IMR-90 (cell line): ENCODE results near the gene ZFPM1. TPM values are rescaled to one million over a fixed set of nuclear protein-coding genes. Genes with fewer than 3 reads are reported as not detected.

Experiments
- ATAC-seq: fragments of 200-7000 bp; cut with Tn5 transposase; 2 replicates; pipeline ENCODE4 v1.9.1; 2020; ENCODE audit warnings: low read depth, mild to moderate bottlenecking, moderate library complexity
- BruUV-seq: library from RNA; stranded (reverse); fragments of 400-500 nt; replicated peaks from 2 replicates; lab custom pipeline; 2021; lab: Mats Ljungman, UMichigan
- CTCF ChIA-PET: fragments of 300-600 bp; formaldehyde crosslinking; extraction: SDS; loops from one replicate; lab custom pipeline; 2021; ENCODE audit warnings: antibody characterized with exemption; lab: Yijun Ruan, JAX
- POLR2A ChIA-PET: fragments of 300-600 bp; sonication (Branson Sonifier 250); formaldehyde crosslinking; loops from one replicate; lab custom pipeline; 2022; ENCODE audit warnings: antibody characterized with exemption; ENCODE audit not compliant: unreplicated experiment; lab: Charles Lee
- DNase-seq: peaks from one replicate; pipeline ENCODE4 v3.0.0; 2013
- H2AFZ ChIP-seq: replicated peaks from 2 replicates; pipeline ENCODE3; 2013; ENCODE audit warnings: low read length, mild to moderate bottlenecking; ENCODE audit not compliant: poor library complexity
- H2AK5ac ChIP-seq: 2 replicates; pipeline ENCODE4 v1.6.1; 2013; ENCODE audit warnings: low read depth, low read length, inconsistent platforms
- H2AK9ac ChIP-seq: replicated peaks from 2 replicates; pipeline ENCODE3; 2013; ENCODE audit warnings: mild to moderate bottlenecking, low read depth, low read length, moderate library complexity; ENCODE audit not compliant: poor library complexity
- H2BK120ac ChIP-seq: 2 replicates; pipeline ENCODE4 v1.6.1; 2013; ENCODE audit warnings: low read depth, low read length, inconsistent platforms
- H2BK15ac ChIP-seq: 3 replicates; pipeline ENCODE4 v1.6.1; 2013; ENCODE audit warnings: low read depth, low read length, inconsistent platforms
- H2BK20ac ChIP-seq: 2 replicates; pipeline ENCODE4 v1.6.1; 2013; ENCODE audit warnings: low read depth, mild to moderate bottlenecking, inconsistent platforms, low read length, moderate library complexity
- H2BK5ac ChIP-seq: 2 replicates; pipeline ENCODE4 v1.6.1; 2013; ENCODE audit warnings: mild to moderate bottlenecking, low read depth, low read length, inconsistent platforms; ENCODE audit not compliant: poor library complexity, severe bottlenecking
- H3K14ac ChIP-seq: replicated peaks from 2 replicates; pipeline ENCODE4 v1.6.1; 2013; ENCODE audit warnings: low read depth, low read length, inconsistent platforms
- H3K18ac ChIP-seq: 2 replicates; pipeline ENCODE4 v1.6.1; 2013; ENCODE audit warnings: low read depth, low read length, control low read depth
- H3K23ac ChIP-seq: 2 replicates; pipeline ENCODE4 v1.6.1; 2013; ENCODE audit warnings: low read depth, low read length, inconsistent platforms
- H3K27ac ChIP-seq: 2 replicates; pipeline ENCODE4 v1.5.1; 2013; ENCODE audit warnings: mild to moderate bottlenecking, control low read depth, low read length; ENCODE audit not compliant: insufficient read depth
- H3K27me3 ChIP-seq: 2 replicates; pipeline ENCODE4 v1.6.1; 2013; ENCODE audit warnings: low read length; ENCODE audit not compliant: control insufficient read depth, insufficient read depth
- H3K36me3 ChIP-seq: 2 replicates; pipeline ENCODE4 v1.6.1; 2013; ENCODE audit warnings: low read length, mixed read lengths; ENCODE audit not compliant: control insufficient read depth, insufficient read depth
- H3K4ac ChIP-seq: 2 replicates; pipeline ENCODE4 v1.6.1; 2013; ENCODE audit warnings: low read depth, low read length, inconsistent platforms
- H3K4me1 ChIP-seq: 2 replicates; pipeline ENCODE4 v1.6.1; 2013; ENCODE audit warnings: low read length, mixed read lengths; ENCODE audit not compliant: control insufficient read depth, insufficient read depth
- H3K4me2 ChIP-seq: 2 replicates; pipeline ENCODE4 v1.6.1; 2013; ENCODE audit warnings: low read depth, mild to moderate bottlenecking, control low read depth, low read length, moderate library complexity
- H3K4me3 ChIP-seq: 2 replicates; pipeline ENCODE4 v1.5.1; 2013; ENCODE audit warnings: low read depth, mild to moderate bottlenecking, control low read depth, low read length, moderate library complexity; ENCODE audit not compliant: insufficient read depth
- H3K56ac ChIP-seq: 2 replicates; pipeline ENCODE4 v1.6.1; 2013; ENCODE audit warnings: low read length, inconsistent platforms; ENCODE audit not compliant: insufficient read depth; ENCODE audit errors: extremely low read depth
- H3K79me1 ChIP-seq, 2 experiments: 2 replicates each; pipeline ENCODE4 v1.6.1; 2013; ENCODE audit warnings: low read length in 2 of 2, inconsistent platforms in 1 of 2, low read depth in 1 of 2
- H3K9ac ChIP-seq: 2 replicates; pipeline ENCODE4 v1.6.1; 2013; ENCODE audit warnings: low read depth, low read length, control low read depth
- H3K9me1 ChIP-seq: 2 replicates; pipeline ENCODE4 v1.6.1; 2013; ENCODE audit warnings: low read length, inconsistent platforms; ENCODE audit not compliant: insufficient read depth
- H3K9me3 ChIP-seq: 2 replicates; pipeline ENCODE4 v1.6.1; 2013; ENCODE audit warnings: low read length; ENCODE audit not compliant: control insufficient read depth, insufficient read depth
- H4K20me1 ChIP-seq: 2 replicates; pipeline ENCODE4 v1.6.1; 2013; ENCODE audit warnings: low read length, inconsistent platforms; ENCODE audit not compliant: insufficient read depth
- H4K5ac ChIP-seq: 2 replicates; pipeline ENCODE4 v1.6.1; 2013; ENCODE audit warnings: mild to moderate bottlenecking, low read depth, low read length, control low read depth
- H4K8ac ChIP-seq, 2 experiments: 2 replicates each; pipeline ENCODE4 v1.6.1; 2013; ENCODE audit warnings: low read depth in 2 of 2, low read length in 2 of 2, control low read depth in 1 of 2, inconsistent platforms in 1 of 2
- H4K91ac ChIP-seq: 2 replicates; pipeline ENCODE4 v1.6.1; 2013; ENCODE audit warnings: low read depth, low read length, inconsistent platforms; ENCODE audit not compliant: insufficient read depth
- MAZ ChIP-seq: IDR thresholded peaks from 2 replicates; pipeline ENCODE4 v1.6.1; 2012; ENCODE audit warnings: low read depth, mild to moderate bottlenecking, low read length, improper control_type of control experiment, moderate library complexity, borderline replicate concordance
- RFX5 ChIP-seq: IDR thresholded peaks from 2 replicates; pipeline ENCODE4 v1.8.0; 2012; ENCODE audit warnings: low read depth, mild to moderate bottlenecking, low read length, moderate library complexity
- WGBS, 2 experiments: methylation state at CpG; one replicate each; pipeline versions ENCODE4 v1.1.5 to v1.1.7; 2013; ENCODE audit warnings: missing lambda C conversion rate in 2 of 2; ENCODE audit not compliant: insufficient read length in 1 of 2; ENCODE audit errors: extremely low coverage in 2 of 2; 5-methylcytosine and 5-hydroxymethylcytosine counted together
- dilution Hi-C: fragments of 300-500 bp; cut with HindIII; formaldehyde crosslinking; loops from one replicate; pipeline ENCODE4 v1.14.3; 2018; ENCODE audit warnings: low sequenced_read_pairs; ENCODE audit not compliant: unreplicated experiment
- in situ Hi-C: fragments of 300-500 bp; cut with MboI; formaldehyde crosslinking; loops from 3 replicates; pipeline ENCODE4 v1.14.3; 2019; ENCODE audit warnings: low sequenced_read_pairs, inconsistent platforms, mixed read lengths
- intact Hi-C: fragments of 100-400 bp; cut with micrococcal nuclease; formaldehyde crosslinking; loops from 2 replicates; pipeline ENCODE4 v1.10.0; 2022
- polyA plus RNA-seq, 3 experiments: library from polyadenylated mRNA; depleted of rRNA; stranded (reverse); fragments of >200 nt; gene quantifications; 2 replicates each; pipeline ENCODE4 v1.2.3, GENCODE V29; 2012; ENCODE audit warnings: low replicate concordance in 1 of 3
- total RNA-seq: library from RNA; depleted of rRNA; stranded (reverse); fragments of >200 nt; gene quantifications from 2 replicates; pipeline ENCODE4 v1.2.3, GENCODE V29; 2012

ZFPM1 gene
- total and polyA plus RNA-seq, 2 of the 4 experiments (the other 2 are of a cell fraction) = 0.36 to 1.1 TPM

GRCh38 chr16:88533932-88534637, 81.0 kb downstream of the ZFPM1 start:
- peak overlapping the region; percentile 91 for H3K14ac ChIP-seq
- peak overlapping the region; percentile 97 for H3K23ac ChIP-seq
- dilution Hi-C loops = no loop called here
- ATAC-seq (peak; percentile 79), DNase-seq (peak; percentile 45)
- H3K36me3 ChIP-seq = peaks cover 6% of the 10 kb centered on the region; the same call in 1 of the 2 replicates
- no peaks in the 10 kb centered on the region for H3K9me1 ChIP-seq
- peak overlapping the region; percentile 84 for H3K4ac ChIP-seq
- no TSS peak for BruUV-seq
- H2BK20ac ChIP-seq = no peak overlapping the region
- peak overlapping the region; percentile 96; the same call in 1 of the 2 replicates for H2AK5ac ChIP-seq
- H3K79me1 ChIP-seq = peaks cover 5 to 16% of the 10 kb centered on the region in 2 experiments; a peak in 2 of 4 replicates
- H2BK5ac ChIP-seq = peak overlapping the region; percentile 87
- ChIA-PET CTCF (interaction anchor here (0.5 kb wide), 1 partner anchor 240 kb away, joined by 4 read pairs; no protein-coding TSS in a partner anchor), POLR2A (no interaction called here)
- peaks cover 12% of the 10 kb centered on the region for H3K4me1 ChIP-seq
- H3K4me2 ChIP-seq = peak overlapping the region; percentile 91
- H3K56ac ChIP-seq = peak overlapping the region; percentile 28; the same call in 1 of the 2 replicates
- intact Hi-C loops = no loop called here
- no peak overlapping the region; the same call in 2 of the 3 replicates for H2BK15ac ChIP-seq
- peak overlapping the region; percentile 96 to 98 for H4K8ac ChIP-seq
- peak overlapping the region; percentile 67; the same call in 1 of the 2 replicates for H3K18ac ChIP-seq
- H3K9me3 ChIP-seq = no peaks in the 10 kb centered on the region
- peak overlapping the region; percentile 98 for H3K4me3 ChIP-seq
- no peaks in the 10 kb centered on the region; the same call in 1 of the 2 replicates for H4K20me1 ChIP-seq
- H2BK120ac ChIP-seq = no peak overlapping the region
- WGBS, 2 experiments = 2% methylated on average over 58 of the region's 114 CpGs; no CpG with 5 or more reads in 1 of the 2 experiments
- H4K91ac ChIP-seq = peak overlapping the region; percentile 72; the same call in 1 of the 2 replicates
- 0 out of 2 replicates have a peak, but pooled peaks have one; percentile 30 for TF ChIP-seq MAZ
- no peak for TF ChIP-seq RFX5
- H3K9ac ChIP-seq = peak overlapping the region; percentile 95
- peak overlapping the region; percentile 97 for H3K27ac ChIP-seq
- H2AK9ac ChIP-seq = peak overlapping the region; percentile 98
- peak overlapping the region; percentile 98 for H2AFZ ChIP-seq
- in situ Hi-C loops = no loop called here
- peaks cover 8% of the 10 kb centered on the region for H3K27me3 ChIP-seq
- H4K5ac ChIP-seq = peak overlapping the region; percentile 97
